HG02943 (cell line): ENCODE measurements around the gene UGT1A4.

Experiments
- ATAC-seq: cut with Tn5 transposase; IDR thresholded peaks from one replicate; pipeline ENCODE4 v1.9.1; 2021; ENCODE audit warnings: mild to moderate bottlenecking, low read depth, moderate library complexity; ENCODE audit not compliant: unreplicated experiment

The UGT1A4 gene

DNA sequence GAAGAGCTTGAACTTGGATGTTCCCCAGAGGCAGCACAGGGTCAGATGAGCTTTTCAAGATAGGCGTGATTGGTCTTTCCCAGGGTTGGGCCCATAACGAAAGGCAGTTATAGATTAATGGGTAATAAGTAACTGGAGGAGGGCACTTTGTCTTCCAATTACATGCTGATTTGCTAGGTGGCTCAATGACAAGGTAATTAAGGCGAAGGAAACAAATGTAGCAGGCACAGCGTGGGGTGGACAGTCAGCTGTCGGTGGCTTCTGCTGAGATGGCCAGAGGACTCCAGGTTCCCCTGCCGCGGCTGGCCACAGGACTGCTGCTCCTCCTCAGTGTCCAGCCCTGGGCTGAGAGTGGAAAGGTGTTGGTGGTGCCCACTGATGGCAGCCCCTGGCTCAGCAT lies at the start of gene UGT1A4:
Gene UGT1A4, plus strand, starts transcription at position 185 of the 400 bp plus-strand sequence. Its CDS starts 85 bp downstream, at position 270.
- ATAC-seq = no peak

DNA sequence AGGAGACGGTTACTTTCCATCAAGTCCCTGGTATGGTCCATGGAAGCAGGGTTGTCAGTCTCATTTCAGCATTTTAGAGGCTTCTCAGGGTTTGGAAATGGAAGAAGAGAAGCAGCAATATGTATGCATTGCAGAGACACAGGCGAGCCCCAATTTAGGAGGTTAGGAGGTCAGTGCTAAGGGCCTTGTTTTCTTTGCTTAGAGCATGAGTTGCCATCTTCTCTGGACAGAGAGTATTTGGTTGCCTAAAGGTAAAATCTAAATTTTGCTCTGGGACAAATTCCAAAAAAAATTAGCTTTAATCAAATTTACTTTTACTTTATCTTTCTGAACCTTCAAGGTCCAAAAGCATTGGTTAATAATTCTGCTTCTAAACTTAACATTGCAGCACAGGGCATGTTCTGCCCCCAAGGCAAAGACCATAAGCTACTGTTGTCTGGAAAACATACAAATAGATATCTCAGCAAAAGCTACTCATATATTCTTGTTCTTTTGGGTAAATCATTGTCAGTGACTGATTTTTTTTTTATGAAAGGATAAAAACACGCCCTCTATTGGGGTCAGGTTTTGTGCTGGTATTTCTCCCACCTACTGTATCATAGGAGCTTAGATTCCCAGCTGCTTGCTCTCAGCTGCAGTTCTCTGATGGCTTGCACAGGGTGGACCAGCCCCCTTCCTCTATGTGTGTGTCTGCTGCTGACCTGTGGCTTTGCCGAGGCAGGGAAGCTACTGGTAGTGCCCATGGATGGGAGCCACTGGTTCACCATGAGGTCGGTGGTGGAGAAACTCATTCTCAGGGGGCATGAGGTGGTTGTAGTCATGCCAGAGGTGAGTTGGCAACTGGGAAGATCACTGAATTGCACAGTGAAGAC lies 47.0 kb upstream of the UGT1A4 start, which contains the start of gene UGT1A9:
Gene UGT1A9, plus strand, starts transcription at position 609 of the 872 bp plus-strand sequence. Its CDS starts 37 bp downstream, at position 646.
- ATAC-seq = no peak

DNA sequence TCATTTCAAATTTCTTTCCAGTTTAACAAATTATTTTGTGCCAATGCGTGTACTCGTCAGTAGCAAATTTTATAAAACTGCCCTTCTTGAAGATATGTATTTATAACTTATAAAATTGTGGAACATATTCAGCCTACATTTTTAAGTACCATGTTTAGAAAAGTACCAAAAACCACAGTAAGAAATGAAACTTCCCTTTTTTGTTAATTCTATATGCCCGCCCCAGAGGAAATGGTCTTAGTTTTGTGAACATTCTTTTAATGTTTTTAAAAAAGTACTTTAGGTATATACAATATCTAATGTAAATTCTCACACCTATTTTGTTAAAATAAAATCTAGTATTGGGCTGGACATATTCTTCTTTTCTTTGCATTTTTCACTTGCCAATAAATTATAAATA lies 45.6 kb upstream of the UGT1A4 start:
- no peak for ATAC-seq

DNA sequence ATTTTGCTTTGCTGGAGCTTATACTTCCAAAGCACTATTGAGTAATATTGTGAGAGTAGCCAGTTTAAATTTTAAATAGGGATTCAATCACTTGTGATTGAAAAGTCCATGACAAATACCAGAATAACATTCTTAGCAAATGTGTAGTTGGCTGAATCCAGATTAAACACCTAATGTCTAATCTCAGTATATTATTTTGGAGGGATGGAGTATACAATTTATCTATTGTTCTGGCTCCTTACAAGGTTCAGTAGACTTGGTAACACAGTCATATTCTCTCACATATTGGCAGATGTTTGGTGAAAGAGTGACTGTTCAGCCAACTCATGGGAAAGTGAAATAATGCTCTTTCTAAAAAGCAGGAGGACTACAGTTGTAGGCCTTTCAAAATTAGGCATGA lies 44.6 kb upstream of the UGT1A4 start:
- ATAC-seq = no peak

DNA sequence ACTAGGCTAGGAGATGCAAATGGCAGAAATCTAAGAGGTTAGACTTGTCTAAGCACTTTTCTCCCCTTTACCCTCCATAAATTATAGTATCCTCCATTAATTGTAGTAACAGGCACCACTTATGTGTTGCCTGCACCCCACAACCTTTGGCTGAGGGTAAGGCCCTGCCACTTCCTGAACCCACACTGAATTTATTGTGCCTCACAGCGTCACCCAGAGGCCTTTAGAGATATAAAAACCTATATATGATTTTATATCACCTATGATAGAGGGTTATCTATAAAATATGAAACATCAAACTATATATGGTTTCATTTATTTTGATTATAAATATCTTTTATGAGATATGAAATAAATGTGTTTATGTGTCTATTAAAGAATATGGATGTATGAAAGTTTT lies 44.2 kb upstream of the UGT1A4 start:
- no peak for ATAC-seq

DNA sequence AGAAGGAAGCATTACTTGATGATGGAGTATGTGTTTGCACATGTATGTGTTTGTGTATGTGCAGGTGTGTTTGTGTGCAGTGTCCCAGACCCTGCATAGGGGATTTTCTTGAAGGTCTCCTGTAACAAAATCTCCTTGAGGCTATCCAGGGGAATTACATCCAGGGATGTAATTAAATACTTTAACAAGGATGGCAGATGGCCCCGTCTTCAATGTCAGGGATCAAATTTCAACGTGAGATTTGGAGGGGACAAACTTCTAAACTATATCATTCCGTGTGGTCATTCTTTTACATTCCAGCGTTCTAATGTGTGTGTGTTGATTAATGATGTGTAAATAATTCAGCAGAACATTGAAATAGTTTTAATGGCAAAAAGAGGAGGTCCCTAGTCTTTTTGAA lies 43.5 kb upstream of the UGT1A4 start:
- no peak for ATAC-seq

DNA sequence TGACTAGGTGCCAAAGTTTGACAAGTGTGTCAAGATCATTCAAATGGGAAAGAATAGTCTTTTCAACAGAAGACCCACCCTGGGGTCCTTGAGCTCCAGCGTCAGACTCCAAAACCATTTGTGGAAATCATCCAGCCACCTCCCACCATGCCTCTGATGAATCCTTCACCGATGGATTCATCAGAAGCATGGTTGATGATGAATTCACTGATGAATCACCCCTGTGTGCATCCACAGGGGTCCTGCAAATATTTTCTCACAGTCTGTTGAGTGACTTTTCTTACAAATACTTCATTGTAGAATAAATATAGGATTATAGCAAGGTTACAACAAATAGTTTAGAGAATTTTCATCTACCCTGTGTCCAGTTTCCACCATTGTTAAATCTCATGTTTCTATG lies 42.5 kb upstream of the UGT1A4 start:
- no peak for ATAC-seq

DNA sequence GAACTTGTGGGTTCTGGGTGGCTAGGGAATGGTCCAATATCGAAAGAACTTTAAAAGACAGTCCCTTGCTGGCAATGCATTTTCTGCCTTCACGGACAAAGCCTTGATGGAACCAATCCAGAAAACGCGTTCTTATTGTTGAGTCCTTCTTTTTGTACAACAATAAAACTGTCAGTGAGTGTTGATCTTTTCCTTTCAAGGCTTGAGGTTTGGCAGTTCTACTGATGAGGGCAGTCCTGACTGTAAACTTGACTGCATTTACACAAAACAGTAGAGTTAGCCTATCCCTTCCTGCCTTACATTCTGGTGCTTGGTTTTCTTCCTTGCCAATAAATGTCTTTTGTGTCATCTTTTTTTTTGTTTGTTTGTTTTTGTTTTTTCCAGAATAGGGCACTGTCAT lies 39.3 kb upstream of the UGT1A4 start:
- ATAC-seq = no peak

DNA sequence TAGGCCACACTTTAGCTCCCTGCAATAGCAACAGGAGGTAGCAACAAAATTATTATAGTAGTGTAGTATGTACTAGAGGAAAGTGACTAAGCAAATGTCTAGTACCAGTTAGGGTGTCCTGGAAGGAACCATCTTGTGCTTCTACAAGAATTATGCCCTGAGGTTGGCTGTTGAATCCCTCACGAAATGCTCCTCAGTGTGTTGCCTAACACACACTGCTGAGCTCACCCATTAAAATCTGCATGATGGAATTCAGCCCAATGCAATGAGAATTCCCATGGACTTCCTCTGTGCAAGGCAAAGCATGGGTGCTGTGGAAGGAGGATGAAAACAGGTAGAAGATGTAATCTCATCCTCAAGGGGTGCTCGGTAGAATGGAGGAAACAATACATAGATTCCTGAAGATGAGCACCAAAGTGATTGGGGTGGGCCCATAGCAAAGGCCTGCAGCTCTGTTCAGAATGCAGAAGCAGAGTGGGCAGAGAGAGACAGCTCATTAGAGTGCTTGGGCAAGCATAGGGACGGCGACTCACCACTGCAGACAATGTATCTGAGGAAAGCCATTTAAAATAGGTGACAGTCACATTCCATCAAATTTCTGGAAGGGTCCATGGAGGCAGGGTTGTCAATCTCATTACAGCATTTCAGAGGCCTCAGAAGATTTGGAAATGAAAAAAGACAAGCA lies 38.0 kb upstream of the UGT1A4 start:
- no peak for ATAC-seq

DNA sequence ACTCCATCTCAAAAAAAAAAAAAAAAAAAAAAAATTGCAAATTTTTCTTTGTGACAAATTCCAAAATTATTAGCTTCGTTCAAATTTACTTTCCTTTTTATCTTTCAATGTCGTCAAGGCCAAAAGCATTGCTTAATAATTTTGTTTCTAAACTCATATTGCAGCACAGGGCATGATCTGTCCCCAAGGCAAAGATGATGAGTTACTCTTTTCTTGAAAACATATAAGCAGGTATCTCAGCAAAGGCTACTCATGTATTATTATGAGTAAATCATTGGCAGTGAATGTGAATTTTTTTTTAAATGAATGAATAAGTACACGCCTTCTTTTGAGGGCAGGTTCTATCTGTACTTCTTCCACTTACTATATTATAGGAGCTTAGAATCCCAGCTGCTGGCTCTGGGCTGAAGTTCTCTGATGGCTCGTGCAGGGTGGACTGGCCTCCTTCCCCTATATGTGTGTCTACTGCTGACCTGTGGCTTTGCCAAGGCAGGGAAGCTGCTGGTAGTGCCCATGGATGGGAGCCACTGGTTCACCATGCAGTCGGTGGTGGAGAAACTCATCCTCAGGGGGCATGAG lies 36.9 kb upstream of the UGT1A4 start, which contains the start of gene UGT1A7:
Gene UGT1A7, plus strand, starts transcription at position 381 of the 579 bp plus-strand sequence. Its CDS starts 37 bp downstream, at position 418.
- no peak for ATAC-seq

DNA sequence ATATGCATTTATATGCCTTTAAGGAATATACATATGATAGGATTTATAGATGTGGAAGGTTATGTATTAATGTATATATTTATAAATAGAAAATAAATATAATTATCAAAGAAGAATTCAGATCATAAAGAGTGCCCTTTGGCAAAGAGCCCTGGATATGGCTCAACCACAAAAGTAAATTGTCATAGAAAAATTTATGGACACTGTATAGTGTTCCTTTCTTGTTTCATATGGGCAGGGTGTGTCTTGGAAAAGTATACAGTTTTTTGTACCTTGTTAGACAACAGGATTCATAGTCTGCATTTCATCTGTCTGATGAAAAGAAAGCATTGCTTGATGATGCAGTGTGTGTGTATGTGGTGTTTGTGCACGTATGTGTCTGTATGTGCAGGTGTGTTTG lies 33.9 kb upstream of the UGT1A4 start:
- no peak for ATAC-seq

DNA sequence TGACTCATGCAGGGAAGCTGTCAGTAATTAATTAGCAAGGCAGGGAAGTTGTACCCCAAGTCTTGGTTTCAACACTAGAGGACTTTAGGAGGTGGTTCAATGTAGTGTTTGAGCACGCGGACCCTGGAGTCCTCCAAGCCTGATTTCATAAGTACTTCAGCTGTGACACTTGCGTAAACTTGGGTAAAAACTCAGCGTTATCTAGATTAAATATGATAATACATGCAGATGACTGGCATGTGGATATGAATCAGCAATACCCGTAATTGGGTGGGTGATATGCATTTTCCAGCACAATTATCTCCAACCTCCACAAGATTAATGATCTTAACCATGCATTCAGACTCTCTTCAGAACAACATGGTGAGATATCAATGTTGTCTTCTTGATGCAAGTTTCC lies 31.6 kb upstream of the UGT1A4 start:
- no peak for ATAC-seq

DNA sequence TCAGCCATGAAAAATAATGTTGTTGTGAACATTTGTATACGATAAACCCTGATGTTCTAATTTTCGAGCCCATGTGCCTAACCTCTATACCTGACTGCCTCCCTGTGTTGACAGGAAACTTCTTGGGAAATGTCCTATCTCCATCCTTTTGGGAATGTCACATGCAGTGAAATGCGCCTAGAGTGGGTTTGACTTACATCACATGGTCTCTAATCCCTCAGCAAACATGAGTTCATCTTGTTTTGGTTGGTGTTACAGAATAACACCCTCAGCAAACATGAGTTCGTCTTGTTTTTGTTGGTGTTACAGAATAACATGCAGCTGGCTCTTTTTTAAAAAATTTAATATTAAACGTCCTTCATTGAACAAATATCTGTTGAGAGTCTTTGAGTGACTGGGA lies 30.2 kb upstream of the UGT1A4 start:
- ATAC-seq = no peak

DNA sequence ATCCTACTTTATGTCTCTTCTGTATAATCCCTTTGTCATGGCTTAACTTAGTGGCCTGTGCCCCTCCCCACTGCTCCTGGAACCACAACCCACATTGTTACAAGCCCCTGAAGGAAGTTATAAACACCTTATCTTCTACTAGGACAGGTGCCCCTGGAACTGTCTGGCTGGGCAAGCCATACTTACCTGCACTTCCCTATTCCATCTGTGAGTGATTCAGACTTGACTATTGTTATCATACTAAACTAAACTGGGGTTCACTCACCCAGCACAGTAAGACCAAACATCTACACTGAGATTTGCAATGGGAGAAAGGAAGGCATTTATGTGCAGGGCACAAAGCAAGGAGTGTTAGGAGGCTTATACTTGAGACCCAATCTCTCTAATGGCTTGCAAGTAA lies 29.5 kb upstream of the UGT1A4 start:
- no peak for ATAC-seq

DNA sequence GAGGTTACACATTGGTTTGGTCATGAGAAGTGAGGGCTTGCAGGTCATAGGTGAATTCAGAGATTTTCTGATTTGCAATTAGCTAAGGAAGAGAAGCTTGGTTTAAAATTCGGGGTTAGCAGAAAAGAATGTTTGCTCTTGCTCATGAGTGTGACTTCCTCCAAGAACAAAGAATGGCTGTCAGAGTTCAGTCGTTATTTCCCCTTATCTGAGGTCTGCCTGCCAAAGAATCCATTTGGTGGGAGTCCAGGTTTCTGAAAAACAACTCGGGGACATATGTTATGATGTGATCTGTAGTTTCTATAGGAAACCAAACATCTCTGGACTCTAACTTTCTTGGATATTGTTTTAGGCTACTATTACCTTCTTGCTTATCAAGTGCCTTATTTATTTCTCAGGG lies 29.0 kb upstream of the UGT1A4 start:
- ATAC-seq = no peak

DNA sequence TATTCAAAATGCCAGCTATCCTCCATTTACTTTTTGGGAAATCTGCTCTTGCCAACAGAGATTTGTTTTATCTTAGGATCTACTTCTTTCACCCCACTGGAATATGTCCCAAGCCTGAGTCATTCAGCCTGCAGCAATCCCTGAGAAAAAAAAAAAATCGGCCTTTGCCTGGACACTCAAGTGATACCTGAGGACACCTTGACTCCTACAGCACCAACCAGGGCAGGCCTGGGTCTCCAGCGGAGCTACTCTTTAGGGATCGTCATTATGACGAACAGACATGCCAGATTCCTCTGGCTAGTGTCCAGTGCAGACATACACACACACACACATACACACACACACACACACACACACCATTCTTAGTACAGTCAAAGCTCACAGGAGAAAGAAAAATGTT lies 28.1 kb upstream of the UGT1A4 start:
- no peak for ATAC-seq

DNA sequence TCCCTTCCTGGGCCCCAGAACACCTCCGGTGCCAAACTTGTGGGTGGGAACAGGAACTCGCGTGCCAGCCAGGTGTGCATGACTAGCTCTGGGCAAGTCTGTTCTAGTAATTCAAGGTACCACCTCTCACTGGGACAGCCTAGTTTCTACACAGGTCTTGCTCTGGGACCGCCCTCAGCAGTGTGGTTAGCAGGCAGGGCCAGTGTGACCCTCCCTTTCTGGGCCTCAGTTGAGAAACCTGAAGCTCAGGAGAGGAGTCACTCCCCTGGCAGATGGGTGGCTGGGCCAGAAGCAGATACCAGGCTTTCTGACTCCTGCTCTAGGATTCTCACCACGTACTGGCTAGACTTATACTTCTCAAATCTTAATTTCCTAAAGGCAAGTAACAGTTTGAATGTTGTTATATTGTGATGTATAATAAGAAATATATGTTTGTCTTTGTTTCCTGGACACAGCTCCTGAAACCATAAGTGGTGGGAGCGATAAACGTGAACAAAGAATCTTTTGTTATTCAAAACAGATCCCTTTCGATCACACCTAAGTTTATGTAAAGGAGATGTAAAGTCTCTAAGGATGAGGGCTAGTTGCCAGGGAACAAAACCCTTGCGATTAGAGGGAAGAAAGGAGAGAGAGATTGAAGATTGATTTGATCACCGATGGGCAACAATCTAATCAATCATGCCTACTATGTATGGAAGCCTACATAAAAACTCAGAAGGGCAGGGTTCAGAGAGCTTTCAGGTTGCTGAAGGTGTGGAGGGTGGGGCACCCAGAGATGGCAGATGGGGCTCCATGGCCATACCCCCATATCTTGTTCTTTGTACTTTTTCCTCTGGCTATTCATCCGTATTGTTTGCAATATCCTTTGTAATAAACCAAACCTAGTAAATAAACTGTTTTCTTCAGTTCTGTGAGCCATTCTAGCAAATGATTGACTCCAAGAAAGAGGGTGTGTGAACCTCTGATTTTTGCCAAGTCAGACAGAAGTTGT lies 26.8 kb upstream of the UGT1A4 start:
- ATAC-seq = no peak

DNA sequence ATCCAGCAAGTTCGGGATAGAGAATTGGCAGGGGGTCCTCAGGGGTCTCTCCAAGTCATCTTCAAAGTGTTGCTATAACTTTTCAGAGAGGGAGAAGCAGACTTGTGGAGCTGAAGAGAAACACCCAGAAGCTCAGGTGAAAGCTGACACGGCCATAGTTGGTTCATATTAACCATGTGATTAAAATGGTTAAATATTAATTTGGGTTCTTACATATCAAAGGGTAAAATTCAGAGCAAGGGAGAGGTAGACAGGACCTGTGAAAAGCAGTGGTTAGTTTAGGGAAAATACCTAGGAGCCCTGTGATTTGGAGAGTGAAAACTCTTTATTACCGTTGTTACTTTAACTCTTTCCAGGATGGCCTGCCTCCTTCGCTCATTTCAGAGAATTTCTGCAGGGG lies 25.9 kb upstream of the UGT1A4 start, which contains the start of gene UGT1A6:
Gene UGT1A6, plus strand, starts transcription at position 243 of the 400 bp plus-strand sequence. Its CDS starts 115 bp downstream, at position 358.
- no peak for ATAC-seq

DNA sequence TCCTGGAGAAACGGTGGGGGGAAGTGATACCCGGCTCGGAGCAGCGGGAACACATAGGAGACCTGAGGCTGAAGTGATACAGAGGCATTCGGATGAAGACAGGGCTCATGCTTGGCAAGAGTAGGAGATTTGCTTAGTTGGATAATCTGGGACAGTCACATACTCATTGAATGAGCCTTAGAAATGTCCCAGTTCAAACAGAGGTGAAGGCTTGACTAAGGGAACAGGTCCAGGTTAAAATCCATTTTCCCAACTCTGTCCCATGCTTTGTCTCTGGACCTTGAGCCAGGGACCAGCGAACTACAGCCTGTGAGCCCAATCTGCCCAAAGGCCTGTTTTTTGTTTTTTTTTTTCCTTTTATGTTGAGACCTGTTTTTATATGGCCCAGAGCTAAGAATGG lies 24.6 kb upstream of the UGT1A4 start:
- ATAC-seq = no peak

DNA sequence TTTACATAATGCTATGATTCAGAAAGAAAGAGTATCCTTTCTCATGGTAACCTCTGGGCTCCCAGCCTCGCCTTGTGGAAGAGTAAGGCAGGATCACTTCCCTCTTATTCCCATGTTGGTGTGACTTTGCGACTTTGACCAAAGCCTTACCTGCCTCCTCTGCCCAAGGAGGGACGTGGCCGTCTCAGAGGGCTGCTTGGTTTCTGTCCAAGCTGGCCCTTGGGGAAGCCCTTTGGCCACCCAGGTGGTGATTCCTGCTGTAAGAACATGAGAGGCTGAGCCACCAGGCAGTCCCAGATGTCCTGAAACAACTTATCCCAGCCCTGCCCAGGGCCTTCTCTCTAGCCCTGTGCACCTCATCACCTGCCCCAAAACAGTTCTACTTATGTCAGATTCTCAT lies 19.8 kb upstream of the UGT1A4 start:
- ATAC-seq = no peak
